ENCODE results near the gene PREX1. TPM values are rescaled to one million over a fixed set of nuclear protein-coding genes. Genes with fewer than 3 reads are reported as not detected.

PREX1 gene
- total RNA-seq, 1 experiment from 2014 or later, result 32.6 TPM

DNA sequence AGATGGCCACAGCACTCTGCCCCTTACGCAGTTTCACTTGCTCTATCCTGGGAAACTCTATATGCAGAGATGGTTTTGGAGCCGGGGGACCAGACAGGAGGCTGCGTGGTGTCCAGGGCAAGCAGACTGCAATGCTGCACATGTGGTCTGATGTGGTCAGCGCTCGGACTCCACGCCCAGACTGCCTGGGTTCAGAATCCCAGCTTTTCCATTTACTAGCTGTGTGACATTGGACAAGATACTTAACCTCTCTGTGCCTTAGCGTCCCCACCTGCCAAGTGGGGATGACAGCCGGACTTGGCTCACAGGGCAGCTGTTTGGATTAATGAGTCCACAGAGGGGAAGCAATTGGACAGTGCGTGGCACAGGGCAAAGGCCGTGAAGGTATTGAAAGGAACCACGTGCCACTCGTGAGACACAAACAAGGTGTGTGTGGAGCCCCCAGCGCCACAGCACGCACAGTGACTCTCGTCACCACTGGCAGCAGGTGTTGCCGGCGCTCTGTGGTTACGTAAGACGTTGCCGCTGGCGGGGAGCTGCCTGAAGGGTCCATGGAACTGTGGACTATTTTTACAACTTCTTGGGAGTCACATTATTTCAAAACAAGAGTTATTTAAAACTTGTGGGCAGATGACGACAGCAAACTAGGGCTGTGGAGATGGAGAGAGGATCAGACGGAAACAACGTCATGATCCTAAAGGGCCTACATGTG, 201.4 kb downstream of the PREX1 start:
- DNase-seq (ENCODE audit: low read depth), result no peak

DNA sequence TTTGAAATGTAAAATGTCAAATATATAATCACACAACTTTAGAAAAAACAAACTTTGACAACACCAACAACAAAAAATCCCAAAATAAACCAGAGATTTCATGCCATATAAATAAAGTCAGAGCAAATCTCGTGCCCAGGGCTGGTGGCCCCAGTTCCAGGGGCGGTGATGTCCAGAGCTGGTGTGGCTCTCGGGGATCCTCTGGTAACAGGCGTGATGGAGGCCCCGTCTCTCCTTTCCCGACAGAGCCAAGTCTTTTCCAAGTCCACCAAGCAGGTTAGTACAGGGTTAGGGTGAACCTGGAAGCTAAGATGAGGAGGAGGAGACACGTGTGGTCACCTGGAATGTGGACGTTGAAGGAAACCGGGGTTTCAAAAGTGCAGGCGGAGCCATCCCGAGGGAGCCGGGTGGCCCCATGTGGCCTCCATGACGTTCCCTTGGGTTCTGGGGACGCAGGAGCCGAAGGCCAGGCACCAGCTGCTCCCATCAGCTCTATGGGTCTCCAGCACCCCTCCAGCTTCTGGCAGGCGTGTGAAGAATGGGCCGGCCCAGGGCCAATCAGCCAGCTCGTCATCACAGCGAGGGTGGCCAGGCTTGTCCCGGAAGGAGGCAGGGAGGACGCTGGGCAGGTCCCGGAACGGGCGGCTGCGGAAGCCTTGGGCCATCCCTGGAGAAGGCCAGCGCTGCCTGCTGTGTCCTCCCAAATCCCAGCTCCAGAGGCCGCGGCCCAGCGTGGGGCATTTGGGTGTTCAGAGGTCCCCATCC, 202.5 kb downstream of the PREX1 start:
- DNase-seq (ENCODE audit: low read depth), result no peak

- no peak for DNase-seq (ENCODE audit: low read depth)
Observed at GRCh38 chr20:48624315-48625020, 203.3 kb downstream of the PREX1 start.

- no peak for DNase-seq (ENCODE audit: low read depth)
Observed at GRCh38 chr20:48623906-48624265, 203.9 kb downstream of the PREX1 start.

DNA sequence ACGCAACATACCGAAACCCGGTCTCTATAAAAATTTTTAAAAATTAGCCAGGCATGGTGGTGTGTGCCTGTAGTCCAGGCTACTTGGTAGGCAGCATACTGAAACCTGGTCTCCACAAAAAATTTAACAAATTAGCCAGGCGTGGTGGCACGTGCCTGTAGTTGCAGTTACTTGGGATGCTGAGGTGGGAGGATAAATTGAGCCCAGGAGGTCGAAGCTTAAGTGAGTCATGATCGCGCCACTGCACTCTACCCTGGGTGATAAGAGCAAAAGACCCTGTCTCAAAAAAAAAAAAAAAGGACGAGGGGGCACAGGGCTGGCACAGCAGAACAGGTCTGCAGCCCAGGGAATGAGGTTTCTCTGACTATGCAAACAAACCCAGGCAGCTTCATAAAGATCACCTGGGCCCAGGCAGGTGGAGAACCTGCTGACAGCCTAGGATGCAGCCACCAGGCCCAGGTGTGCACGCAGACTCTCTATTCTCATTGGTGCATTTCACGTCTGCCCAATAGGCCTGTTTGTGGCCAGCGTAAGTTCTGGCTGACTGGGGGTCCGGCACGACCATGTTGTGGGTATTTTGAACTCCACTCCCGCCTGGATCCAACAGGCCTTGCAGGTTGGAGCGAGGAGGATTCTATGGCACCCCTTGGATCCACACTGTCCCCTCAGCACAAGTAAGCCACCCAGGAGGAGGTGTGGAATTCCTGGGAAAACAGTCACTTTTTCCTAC, 204.5 kb downstream of the PREX1 start:
- DNase-seq (ENCODE audit: low read depth), result no peak

- DNase-seq (ENCODE audit: low read depth), result no peak
Observed at GRCh38 chr20:48622421-48622820, 205.4 kb downstream of the PREX1 start.

GRCh38 chr20:48621376-48622078, 206.3 kb downstream of the PREX1 start:
- peak; percentile 66 for DNase-seq (ENCODE audit: low read depth)

DNA sequence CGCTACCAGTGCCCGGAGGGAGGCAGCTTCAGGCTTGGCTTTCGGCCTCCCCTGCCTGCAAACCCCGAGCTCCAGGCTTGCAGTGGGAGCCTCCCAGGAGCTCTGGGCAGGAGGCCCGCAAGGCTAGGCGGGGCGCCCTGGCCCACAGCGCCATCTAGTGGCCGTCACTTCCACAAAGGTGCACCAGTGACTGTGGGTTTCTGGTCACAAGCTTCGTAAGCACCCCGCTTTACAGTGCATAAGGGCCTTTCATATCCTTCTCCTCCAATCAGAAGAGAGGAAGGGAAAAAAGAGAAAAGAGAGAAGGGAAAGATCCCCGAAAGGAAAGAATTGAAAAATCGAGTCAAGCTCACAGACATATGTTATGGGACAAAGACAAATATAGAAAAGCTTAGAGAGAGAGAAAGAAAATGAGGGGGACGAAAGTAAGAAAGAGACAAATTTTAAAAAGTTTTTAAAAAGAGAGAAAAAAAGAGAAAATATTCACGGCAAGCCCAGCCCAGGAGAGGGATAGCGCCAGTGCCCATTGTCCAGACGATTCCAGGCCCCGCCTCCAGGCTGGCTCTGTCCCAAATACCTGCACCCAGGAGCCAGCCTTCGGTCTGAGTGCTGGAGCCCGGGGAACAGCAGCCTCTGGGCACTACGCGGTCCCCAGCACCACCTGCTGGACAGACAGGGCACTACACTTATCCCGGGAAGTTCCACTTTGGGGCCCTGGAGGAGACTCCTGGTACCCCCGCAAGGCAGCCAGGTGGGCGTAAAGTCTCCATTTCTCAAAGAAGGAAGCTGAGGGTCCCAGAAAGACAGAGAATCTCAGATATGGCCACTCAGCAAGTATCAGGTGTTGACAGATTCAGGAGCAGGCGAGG, 207.1 kb downstream of the PREX1 start:
- DNase-seq (ENCODE audit: low read depth), result peak; percentile 72

- no peak for DNase-seq (ENCODE audit: low read depth)
Observed at GRCh38 chr20:48620154-48620506, 207.7 kb downstream of the PREX1 start.

DNA sequence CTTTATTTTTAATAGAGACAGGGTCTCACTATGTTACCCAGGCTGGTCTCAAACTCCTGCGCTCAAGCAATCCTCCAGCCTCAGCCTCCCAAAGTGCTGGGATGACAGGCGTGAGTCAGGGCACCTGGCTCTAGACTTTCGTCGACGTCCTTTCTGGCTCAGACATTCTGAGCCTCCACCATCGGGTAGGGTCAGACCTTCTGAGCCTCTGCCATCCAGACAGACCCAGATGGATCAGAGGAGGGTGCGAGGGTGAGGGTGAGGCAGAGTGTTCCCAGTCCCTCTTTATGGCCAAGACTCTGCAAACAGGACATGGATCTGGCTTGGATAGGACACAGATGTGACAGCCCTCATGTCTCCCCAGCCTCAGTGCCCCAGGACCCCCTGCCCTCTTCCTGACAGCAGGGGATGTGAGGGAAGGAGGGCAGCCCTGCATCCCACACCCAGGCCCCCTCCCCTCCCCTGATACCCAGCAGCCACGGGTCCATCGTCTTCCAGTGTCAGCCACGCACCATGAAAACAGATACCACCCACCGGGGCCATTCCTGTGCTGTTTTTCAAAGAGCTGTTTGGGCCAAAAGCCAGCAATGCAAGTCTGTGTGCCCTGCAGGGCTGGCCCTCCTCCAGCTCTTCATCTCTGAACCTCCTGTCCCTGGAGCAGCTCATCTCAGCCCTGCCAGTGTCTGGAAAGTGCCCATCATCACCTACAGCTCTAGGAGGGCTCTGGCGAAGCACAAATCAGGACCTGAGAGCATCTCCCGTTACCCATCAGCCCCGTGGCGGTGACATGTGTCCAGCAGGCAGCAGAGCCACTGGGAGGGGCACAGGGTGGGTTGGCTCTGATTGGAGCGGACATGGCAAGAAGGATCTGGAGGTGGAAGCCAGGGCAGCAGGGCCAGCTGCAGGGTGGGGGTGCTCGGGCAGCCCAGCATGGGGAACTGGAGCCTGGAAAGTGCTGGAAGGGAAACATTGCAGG, 208.4 kb downstream of the PREX1 start:
- no peak for DNase-seq (ENCODE audit: low read depth)

DNA sequence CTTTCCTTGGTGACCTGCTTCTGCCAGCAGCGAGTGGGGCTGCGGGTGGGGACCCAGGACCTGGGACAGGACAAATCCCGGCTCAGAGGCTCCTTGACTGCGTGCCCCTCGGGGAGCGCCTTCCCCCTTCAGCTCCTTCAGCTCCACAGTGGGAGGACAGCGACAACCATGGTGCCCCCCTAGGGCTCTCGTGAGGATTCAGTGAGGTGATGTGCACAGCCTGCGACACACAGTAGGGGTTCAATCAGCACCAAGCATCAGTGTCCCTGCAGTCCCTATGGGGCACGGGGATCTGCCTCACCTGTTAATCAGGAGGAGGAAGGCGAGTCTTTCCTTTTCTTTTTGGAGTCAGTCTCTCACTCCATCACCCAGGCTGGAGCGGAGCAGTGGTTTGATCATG, 209.2 kb downstream of the PREX1 start:
- no peak for DNase-seq (ENCODE audit: low read depth)

GRCh38 chr20:48618052-48618451, 209.7 kb downstream of the PREX1 start:
- DNase-seq (ENCODE audit: low read depth), result no peak

GRCh38 chr20:48617481-48617880, 210.3 kb downstream of the PREX1 start:
- no peak for DNase-seq (ENCODE audit: low read depth)

GRCh38 chr20:48616481-48616880, 211.3 kb downstream of the PREX1 start:
- no peak for DNase-seq (ENCODE audit: low read depth)

- DNase-seq (ENCODE audit: low read depth), result no peak
Observed at GRCh38 chr20:48615871-48616270, 211.9 kb downstream of the PREX1 start.

- no peak for DNase-seq (ENCODE audit: low read depth)
Observed at GRCh38 chr20:48614593-48615274, 213.1 kb downstream of the PREX1 start.

DNA sequence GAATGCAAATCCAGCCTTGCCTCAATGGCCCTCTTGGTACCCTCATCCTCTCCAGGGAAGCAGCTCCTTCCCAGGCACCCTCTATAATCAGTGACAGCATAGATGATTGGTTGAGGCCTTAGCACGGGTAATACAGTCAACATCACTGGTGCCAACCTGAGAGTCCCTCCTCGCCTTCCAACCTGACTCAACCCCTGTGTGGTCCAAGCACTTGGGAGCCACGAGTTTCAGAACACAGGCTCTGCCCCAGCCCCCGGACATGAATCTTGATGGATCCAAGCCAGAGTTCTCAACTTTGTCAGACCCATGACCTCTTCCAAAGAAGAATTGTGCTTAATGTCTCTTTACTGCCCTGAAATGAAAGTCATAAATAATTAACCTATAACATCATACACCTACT, 213.9 kb downstream of the PREX1 start:
- DNase-seq (ENCODE audit: low read depth), result no peak

GRCh38 chr20:48612335-48612734, 215.5 kb downstream of the PREX1 start:
- no peak for DNase-seq (ENCODE audit: low read depth)
